ENCODE data around the gene FSTL5. TPM values are rescaled to one million over a fixed set of nuclear protein-coding genes. Genes with fewer than 3 reads are reported as not detected.

FSTL5 gene
- total RNA-seq, 1 donor from 2014 or later: not detected

- no peaks in the 10 kb centered on the region for H3K27me3 ChIP-seq (ENCODE audit: low read depth)
- H3K36me3 ChIP-seq: no peaks in the 10 kb centered on the region
- no peaks in the 10 kb centered on the region for H3K4me1 ChIP-seq
- no peak overlapping the region for H3K27ac ChIP-seq
- no peak for TF ChIP-seq CTCF (IDR thresholded peaks at IDR 0.05)
- ATAC-seq (no peak), DNase-seq (no peak)
- intact Hi-C loops (cut with DNase I): no loop called here
- H3K4me3 ChIP-seq: no peak overlapping the region
- H3K9me3 ChIP-seq: no peaks in the 10 kb centered on the region
Measured at GRCh38 chr4:161680146-161680545, 483.7 kb downstream of the FSTL5 start.

- no peaks in the 10 kb centered on the region for H3K9me3 ChIP-seq
- no peaks in the 10 kb centered on the region for H3K27me3 ChIP-seq (ENCODE audit: low read depth)
- no peaks in the 10 kb centered on the region for H3K36me3 ChIP-seq
- H3K4me3 ChIP-seq: no peak overlapping the region
- ATAC-seq (no peak), DNase-seq (no peak)
- no peak for TF ChIP-seq CTCF (IDR thresholded peaks at IDR 0.05)
- intact Hi-C loops (cut with DNase I): no loop called here
- H3K27ac ChIP-seq: no peak overlapping the region
- no peaks in the 10 kb centered on the region for H3K4me1 ChIP-seq
Measured at GRCh38 chr4:161664740-161665139, 499.1 kb downstream of the FSTL5 start.

- no peak for TF ChIP-seq CTCF (IDR thresholded peaks at IDR 0.05)
- Histone ChIP-seq H3K36me3 (no peaks in the 10 kb centered on the region), H3K27me3 (ENCODE audit: low read depth) (no peaks in the 10 kb centered on the region), H3K9me3 (no peaks in the 10 kb centered on the region), H3K4me1 (no peaks in the 10 kb centered on the region), H3K27ac (no peak overlapping the region), H3K4me3 (no peak overlapping the region)
- intact Hi-C loops (cut with DNase I): no loop called here
- DNase-seq (no peak), ATAC-seq (peak in 1 of 2 donors; percentile 9)
Measured at GRCh38 chr4:161663844-161664243, 500.0 kb downstream of the FSTL5 start.

- ATAC-seq: no peak
- no peaks in the 10 kb centered on the region for H3K36me3 ChIP-seq
- H3K27me3 ChIP-seq (ENCODE audit: low read depth): no peaks in the 10 kb centered on the region
- intact Hi-C loops (cut with DNase I): no loop called here
- no peak overlapping the region for H3K4me3 ChIP-seq
- no peak for TF ChIP-seq CTCF (IDR thresholded peaks at IDR 0.05)
- no peaks in the 10 kb centered on the region for H3K9me3 ChIP-seq
- H3K4me1 ChIP-seq: no peaks in the 10 kb centered on the region
- no peak overlapping the region for H3K27ac ChIP-seq
- DNase-seq: no peak
Measured at GRCh38 chr4:161658676-161659075, 505.1 kb downstream of the FSTL5 start.

- Histone ChIP-seq H3K9me3 (no peaks in the 10 kb centered on the region), H3K4me1 (no peaks in the 10 kb centered on the region), H3K27me3 (ENCODE audit: low read depth) (no peaks in the 10 kb centered on the region), H3K36me3 (no peaks in the 10 kb centered on the region), H3K27ac (no peak overlapping the region), H3K4me3 (no peak overlapping the region)
- ATAC-seq: no peak
- DNase-seq: no peak
- intact Hi-C loops (cut with DNase I): no loop called here
- TF ChIP-seq CTCF (IDR thresholded peaks at IDR 0.05): no peak
Measured at GRCh38 chr4:161657616-161658015, 506.2 kb downstream of the FSTL5 start.

- Histone ChIP-seq H3K36me3 (no peaks in the 10 kb centered on the region), H3K27ac (no peak overlapping the region), H3K4me3 (no peak overlapping the region), H3K27me3 (ENCODE audit: low read depth) (no peaks in the 10 kb centered on the region), H3K9me3 (no peaks in the 10 kb centered on the region), H3K4me1 (no peaks in the 10 kb centered on the region)
- DNase-seq (no peak), ATAC-seq (no peak)
- TF ChIP-seq CTCF (IDR thresholded peaks at IDR 0.05): no peak
- intact Hi-C loops (cut with DNase I): no loop called here
Measured at GRCh38 chr4:161656594-161656993, 507.2 kb downstream of the FSTL5 start.
